ENCODE results near the gene MED29. TPM values are rescaled to one million over a fixed set of nuclear protein-coding genes. Genes with fewer than 3 reads are reported as not detected.

MED29 gene
- total and polyA plus RNA-seq, 2 of the 4 experiments (the other 2 are of a cell fraction): 17.6 to 28.8 TPM

DNA sequence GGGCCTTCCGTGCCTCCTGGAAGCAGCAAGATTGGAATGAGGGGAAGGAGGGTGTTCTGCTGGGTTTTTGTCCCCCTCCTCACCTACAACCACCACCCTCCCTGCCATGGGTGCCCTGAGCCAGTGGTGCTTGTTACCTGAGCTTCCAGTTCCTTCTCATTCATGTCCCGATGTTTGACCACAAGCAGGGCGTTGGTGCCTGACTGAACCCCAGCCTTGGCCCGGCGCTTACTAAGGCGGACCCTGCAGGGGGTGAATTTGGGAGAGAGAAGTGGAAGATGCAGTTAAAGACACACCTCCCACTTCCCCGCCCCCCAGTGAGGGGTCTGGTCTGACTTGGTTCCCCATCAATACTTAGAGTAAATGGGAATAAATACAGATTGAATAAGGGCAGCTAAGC is 4.6 kb upstream of the MED29 start:
- no peak overlapping the region for H4K91ac ChIP-seq (ENCODE audit: insufficient read depth, low read depth, low read length)
- H2BK5ac ChIP-seq (ENCODE audit: low read depth, low read length, poor library complexity, severe bottlenecking): no peak overlapping the region
- H3K9me1 ChIP-seq (ENCODE audit: insufficient read depth, low read length): peaks cover 15% of the 10 kb centered on the region
- no peak overlapping the region for H2BK15ac ChIP-seq (ENCODE audit: low read depth, low read length)
- no peak overlapping the region for H4K5ac ChIP-seq (ENCODE audit: low read depth, low read length)
- H2AFZ ChIP-seq (replicated peaks; ENCODE audit: low read length, poor library complexity): no peak overlapping the region
- no peak overlapping the region for H3K9ac ChIP-seq (ENCODE audit: low read depth, low read length)
- no peak overlapping the region for H3K27ac ChIP-seq (ENCODE audit: insufficient read depth, low read length)
- H3K56ac ChIP-seq (ENCODE audit: extremely low read depth, insufficient read depth, low read length): no peak overlapping the region
- in situ Hi-C loops (cut with MboI; ENCODE audit: low sequenced_read_pairs) (no loop called here), dilution Hi-C loops (cut with HindIII; ENCODE audit: low sequenced_read_pairs, unreplicated experiment) (no loop called here), intact Hi-C loops (cut with micrococcal nuclease) (no loop called here)
- no peak overlapping the region for H3K4ac ChIP-seq (ENCODE audit: low read depth, low read length)
- no peak overlapping the region for H4K8ac ChIP-seq (ENCODE audit: low read depth in 2 of 2, low read length in 2 of 2)
- DNase-seq (no peak), ATAC-seq (ENCODE audit: low read depth) (no peak)
- no TSS peak for BruUV-seq (replicated peaks)
- TF ChIP-seq, protein P1, sequence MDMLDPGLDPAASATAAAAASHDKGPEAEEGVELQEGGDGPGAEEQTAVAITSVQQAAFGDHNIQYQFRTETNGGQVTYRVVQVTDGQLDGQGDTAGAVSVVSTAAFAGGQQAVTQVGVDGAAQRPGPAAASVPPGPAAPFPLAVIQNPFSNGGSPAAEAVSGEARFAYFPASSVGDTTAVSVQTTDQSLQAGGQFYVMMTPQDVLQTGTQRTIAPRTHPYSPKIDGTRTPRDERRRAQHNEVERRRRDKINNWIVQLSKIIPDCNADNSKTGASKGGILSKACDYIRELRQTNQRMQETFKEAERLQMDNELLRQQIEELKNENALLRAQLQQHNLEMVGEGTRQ (IDR thresholded peaks at IDR 0.05; ENCODE audit: low read depth, low read length): no peak
- TF ChIP-seq, protein P2, sequence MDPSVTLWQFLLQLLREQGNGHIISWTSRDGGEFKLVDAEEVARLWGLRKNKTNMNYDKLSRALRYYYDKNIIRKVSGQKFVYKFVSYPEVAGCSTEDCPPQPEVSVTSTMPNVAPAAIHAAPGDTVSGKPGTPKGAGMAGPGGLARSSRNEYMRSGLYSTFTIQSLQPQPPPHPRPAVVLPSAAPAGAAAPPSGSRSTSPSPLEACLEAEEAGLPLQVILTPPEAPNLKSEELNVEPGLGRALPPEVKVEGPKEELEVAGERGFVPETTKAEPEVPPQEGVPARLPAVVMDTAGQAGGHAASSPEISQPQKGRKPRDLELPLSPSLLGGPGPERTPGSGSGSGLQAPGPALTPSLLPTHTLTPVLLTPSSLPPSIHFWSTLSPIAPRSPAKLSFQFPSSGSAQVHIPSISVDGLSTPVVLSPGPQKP (IDR thresholded peaks at IDR 0.05; ENCODE audit: borderline replicate concordance, low read depth, low read length): no peak
- TF ChIP-seq MXI1 (IDR thresholded peaks at IDR 0.05; ENCODE audit: borderline replicate concordance, low read depth, low read length) (no peak), SMC3 (IDR thresholded peaks at IDR 0.05; ENCODE audit: low read depth, low read length) (no peak), RCOR1 (IDR thresholded peaks at IDR 0.05; ENCODE audit: insufficient replicate concordance, low read length) (no peak), FOS (IDR thresholded peaks at IDR 0.05; ENCODE audit: low read depth, low read length) (no peak), MAFK (IDR thresholded peaks at IDR 0.05; ENCODE audit: low read depth, low read length) (no peak), NFE2L2 (IDR thresholded peaks at IDR 0.05; ENCODE audit: low read depth, low read length) (no peak), MAZ (IDR thresholded peaks at IDR 0.05; ENCODE audit: borderline replicate concordance, low read depth, low read length) (no peak), RFX5 (IDR thresholded peaks at IDR 0.05; ENCODE audit: low read depth, low read length) (no peak), BHLHE40 (IDR thresholded peaks at IDR 0.05; ENCODE audit: low read depth, low read length) (no peak), POLR2A (IDR thresholded peaks at IDR 0.05; ENCODE audit: low read depth, low read length) (no peak), RAD21 (IDR thresholded peaks at IDR 0.05; ENCODE audit: low read length) (no peak), CHD1 (IDR thresholded peaks at IDR 0.05; ENCODE audit: low read depth, low read length) (no peak), CEBPB (IDR thresholded peaks at IDR 0.05; ENCODE audit: low read depth, low read length) (no peak)
- TF ChIP-seq, protein P3, sequence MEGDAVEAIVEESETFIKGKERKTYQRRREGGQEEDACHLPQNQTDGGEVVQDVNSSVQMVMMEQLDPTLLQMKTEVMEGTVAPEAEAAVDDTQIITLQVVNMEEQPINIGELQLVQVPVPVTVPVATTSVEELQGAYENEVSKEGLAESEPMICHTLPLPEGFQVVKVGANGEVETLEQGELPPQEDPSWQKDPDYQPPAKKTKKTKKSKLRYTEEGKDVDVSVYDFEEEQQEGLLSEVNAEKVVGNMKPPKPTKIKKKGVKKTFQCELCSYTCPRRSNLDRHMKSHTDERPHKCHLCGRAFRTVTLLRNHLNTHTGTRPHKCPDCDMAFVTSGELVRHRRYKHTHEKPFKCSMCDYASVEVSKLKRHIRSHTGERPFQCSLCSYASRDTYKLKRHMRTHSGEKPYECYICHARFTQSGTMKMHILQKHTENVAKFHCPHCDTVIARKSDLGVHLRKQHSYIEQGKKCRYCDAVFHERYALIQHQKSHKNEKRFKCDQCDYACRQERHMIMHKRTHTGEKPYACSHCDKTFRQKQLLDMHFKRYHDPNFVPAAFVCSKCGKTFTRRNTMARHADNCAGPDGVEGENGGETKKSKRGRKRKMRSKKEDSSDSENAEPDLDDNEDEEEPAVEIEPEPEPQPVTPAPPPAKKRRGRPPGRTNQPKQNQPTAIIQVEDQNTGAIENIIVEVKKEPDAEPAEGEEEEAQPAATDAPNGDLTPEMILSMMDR (conservative IDR thresholded peaks at IDR 0.05; ENCODE audit: low read depth, low read length): no peak
- H3K27me3 ChIP-seq (ENCODE audit: control insufficient read depth, insufficient read depth, low read length): no peaks in the 10 kb centered on the region
- no peak overlapping the region for H3K23ac ChIP-seq (ENCODE audit: low read depth, low read length)
- H2BK120ac ChIP-seq (ENCODE audit: low read depth, low read length): no peak overlapping the region
- H3K4me1 ChIP-seq (ENCODE audit: control insufficient read depth, insufficient read depth, low read length): peaks cover 7% of the 10 kb centered on the region
- H3K36me3 ChIP-seq (ENCODE audit: control insufficient read depth, insufficient read depth, low read length): peaks cover 63% of the 10 kb centered on the region
- POLR2A ChIA-PET (ENCODE audit: unreplicated experiment): no interaction called here
- no peak overlapping the region for H3K18ac ChIP-seq (ENCODE audit: low read depth, low read length)
- CTCF ChIA-PET: no interaction called here
- H3K79me1 ChIP-seq (ENCODE audit: low read depth in 1 of 2, low read length in 2 of 2): peaks cover 16 to 52% of the 10 kb centered on the region in 2 experiments
- no peak overlapping the region for H3K4me3 ChIP-seq (ENCODE audit: insufficient read depth, low read depth, low read length)
- no peak overlapping the region for H2BK20ac ChIP-seq (ENCODE audit: low read depth, low read length)
- no peak overlapping the region for H3K14ac ChIP-seq (replicated peaks; ENCODE audit: low read depth, low read length)
- no peak overlapping the region for H3K4me2 ChIP-seq (ENCODE audit: low read depth, low read length)
- WGBS, 2 experiments (ENCODE audit: extremely low coverage in 2 of 2, insufficient read length in 1 of 2): no CpG with 5 or more reads among the region's 7 CpGs
- H4K20me1 ChIP-seq (ENCODE audit: insufficient read depth, low read length): peaks cover 4% of the 10 kb centered on the region
- no peak overlapping the region for H2AK9ac ChIP-seq (replicated peaks; ENCODE audit: low read depth, low read length, poor library complexity)
- no peaks in the 10 kb centered on the region for H3K9me3 ChIP-seq (ENCODE audit: control insufficient read depth, insufficient read depth, low read length)
- H2AK5ac ChIP-seq (ENCODE audit: low read depth, low read length): no peak overlapping the region
